Inflammatory macrophage (primary cell): ENCODE data around the gene HSH2D.
"Not testable (repeated sequence)": the region's sequence is repeated elsewhere in the genome, so short reads cannot be mapped to it uniquely, and the experiment has no call there.

Experiments
- DNase-seq, 2 donors: peaks; one replicate each; pipeline ENCODE4 v3.0.0-alpha.2; 2020 to 2022

The HSH2D gene

GRCh38 chr19:16156904-16157303, 13.4 kb downstream of the HSH2D start:
- no peak for DNase-seq

DNA sequence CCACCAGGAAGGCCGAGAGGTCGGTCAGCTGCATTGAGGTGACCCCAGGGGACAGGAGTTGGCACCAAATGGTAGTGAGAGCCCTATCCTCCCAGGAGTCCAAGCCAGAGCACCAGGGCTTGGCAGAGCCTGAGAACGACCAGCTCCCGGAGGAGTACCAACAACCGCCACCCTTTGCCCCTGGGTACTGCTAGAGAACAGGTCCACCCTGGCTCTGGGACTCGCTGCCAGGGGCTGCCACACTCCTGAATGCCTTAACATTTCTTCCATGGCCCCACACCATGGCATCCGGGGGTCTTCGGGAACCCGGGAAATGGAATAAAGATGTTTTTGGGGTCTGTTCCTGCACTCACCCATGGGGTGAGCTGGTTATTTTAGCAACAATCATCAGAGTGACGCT, 14.1 kb downstream of the HSH2D start:
- no peak for DNase-seq

DNA sequence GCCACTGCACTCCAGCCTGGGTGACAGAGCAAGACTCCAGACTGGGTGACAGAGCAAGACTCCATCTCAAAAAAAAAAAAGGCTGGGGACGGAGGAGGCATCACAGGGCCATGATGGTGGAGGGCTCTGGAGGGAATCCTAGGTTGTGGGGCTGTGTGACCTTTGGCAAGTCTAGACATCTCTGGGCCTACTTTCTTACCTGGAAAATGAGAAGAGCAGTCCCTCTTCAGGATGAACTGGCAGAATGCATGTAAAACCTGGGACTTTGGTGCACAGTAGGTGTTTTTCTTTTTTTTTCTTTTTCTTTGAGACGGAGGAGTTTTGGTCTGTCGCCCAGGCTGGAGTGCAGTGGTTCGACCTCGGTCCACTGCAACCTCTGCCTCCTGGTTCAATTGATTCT, 16.2 kb downstream of the HSH2D start:
- no peak for DNase-seq

GRCh38 chr19:16160445-16160942, 17.0 kb downstream of the HSH2D start:
- no peak for DNase-seq

DNA sequence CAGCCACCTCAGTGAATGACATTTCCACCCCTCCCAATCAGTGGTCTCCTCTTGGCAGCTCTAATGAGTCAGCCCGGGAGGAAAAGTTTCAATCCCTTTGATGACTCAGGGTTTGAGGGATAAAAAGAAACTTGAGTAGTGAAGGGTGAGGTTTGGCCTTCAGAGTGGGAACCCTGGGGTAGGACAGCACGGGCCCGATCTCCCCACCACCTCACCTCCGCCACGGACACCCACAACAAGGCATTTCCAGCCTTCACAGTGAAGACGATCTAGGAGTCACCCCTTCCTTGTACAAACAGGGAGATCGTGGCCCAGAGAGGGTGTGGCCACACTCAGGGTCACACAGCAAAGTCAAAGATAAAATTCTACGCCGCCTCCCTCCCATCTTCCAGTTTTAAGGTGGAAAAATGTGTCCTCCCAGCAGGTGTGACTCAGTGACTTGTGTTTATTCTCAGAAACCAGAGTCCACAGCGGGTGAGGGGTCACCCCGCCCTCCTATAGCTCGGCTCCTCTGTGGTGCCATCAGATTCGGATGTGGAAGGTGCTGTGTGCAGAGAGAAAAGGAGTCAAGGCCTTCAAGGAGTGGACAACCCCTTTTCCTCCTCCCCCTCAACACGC, 17.6 kb downstream of the HSH2D start:
- DNase-seq = no peak

DNA sequence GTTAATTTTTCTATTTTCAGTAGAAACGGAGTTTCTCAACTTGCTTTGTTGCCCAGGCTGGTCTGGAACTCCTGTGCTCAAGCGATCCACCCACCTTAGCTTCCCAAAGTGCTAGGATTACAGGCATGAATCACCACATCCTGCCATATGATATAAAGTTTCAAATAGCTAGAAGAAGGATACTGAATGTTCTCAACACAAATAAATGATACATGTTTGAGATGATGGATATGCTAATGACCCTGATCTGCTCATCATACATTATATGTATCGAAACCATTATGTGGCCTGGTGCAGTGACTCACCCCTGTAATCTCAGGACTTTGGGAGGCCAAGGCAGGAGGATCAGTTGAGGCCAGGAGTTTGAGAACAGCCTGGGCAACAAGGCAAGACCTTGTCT, 18.4 kb downstream of the HSH2D start:
- peak in 1 of 2 donors; percentile 39 for DNase-seq

DNA sequence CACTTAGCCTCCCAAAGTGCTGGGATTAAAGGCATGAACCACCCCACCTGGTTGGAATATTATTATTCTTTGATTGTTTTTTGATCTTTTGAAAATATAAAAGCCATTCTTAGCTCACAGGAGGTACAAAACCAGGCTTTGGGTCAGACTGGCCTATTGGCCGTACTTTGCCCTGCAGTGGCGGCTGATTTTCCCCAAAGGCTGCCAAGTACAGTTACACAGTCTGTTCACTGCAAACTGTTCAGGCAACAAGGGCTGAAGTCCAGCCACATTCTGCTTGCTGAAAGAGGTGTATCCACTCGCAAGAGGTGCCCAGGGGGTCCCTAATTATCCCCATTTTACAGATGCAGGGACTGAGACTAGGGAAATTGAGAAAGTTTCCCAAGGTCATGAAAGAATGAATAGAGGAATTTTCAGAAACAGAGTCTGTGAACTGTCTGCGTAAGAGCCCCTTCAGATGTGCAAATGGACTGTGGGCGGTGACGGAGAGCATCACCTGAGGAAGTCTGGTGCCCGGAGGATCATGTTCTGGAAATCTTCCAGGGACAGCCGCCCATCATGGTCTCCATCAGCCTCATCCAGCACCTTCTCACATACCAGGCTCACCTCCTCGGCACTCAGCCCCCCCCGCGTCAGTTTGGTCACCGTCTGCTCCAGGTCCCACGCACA, 20.9 kb downstream of the HSH2D start:
- DNase-seq = no peak

DNA sequence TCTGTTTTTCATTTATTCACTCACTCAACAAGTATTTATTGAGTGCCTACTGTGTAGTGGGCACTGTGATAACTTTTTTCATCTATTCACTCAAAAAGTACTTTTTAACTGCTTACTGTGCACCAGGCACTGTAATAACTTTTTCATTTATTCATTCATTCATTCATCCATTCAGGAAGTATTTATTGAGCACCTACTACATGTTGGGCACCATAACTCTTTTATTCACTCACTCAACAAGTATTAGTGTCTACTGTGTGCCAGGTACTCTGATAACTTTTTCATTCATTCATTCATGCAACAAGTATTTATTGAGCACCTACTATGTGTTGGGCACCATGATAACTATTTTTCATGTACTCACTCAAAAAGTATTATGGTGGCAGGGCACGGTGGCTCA, 22.9 kb downstream of the HSH2D start:
- DNase-seq = no peak

GRCh38 chr19:16167055-16167454, 23.6 kb downstream of the HSH2D start:
- DNase-seq = no peak

- peak; percentile 81 to 82 for DNase-seq
These were observed 25.1 kb downstream of the HSH2D start for GRCh38 chr19:16168465-16169081.

DNA sequence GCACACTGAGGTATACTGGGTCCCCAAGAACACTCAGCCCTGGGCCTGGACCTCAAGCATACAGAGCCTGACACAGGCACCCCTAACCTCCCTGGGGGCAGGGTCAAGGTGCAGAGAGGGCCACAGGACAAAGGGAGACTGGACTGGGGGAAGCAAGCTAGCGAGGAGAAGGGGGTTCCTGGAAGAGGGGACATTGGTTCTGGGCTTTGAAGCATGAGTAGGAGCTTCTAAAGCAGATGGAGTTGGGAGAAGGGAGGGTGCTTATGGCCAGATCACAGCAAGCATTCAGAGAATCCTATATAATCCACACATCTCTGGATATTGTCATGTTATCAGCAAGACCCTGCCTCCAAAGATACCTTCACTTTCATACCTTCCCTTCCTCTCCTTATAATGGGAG, 26.6 kb downstream of the HSH2D start:
- no peak for DNase-seq

GRCh38 chr19:16175954-16176353, 32.5 kb downstream of the HSH2D start:
- DNase-seq = no peak

- not testable (repeated sequence) for DNase-seq
These were observed 35.4 kb downstream of the HSH2D start for GRCh38 chr19:16178866-16179265.

DNA sequence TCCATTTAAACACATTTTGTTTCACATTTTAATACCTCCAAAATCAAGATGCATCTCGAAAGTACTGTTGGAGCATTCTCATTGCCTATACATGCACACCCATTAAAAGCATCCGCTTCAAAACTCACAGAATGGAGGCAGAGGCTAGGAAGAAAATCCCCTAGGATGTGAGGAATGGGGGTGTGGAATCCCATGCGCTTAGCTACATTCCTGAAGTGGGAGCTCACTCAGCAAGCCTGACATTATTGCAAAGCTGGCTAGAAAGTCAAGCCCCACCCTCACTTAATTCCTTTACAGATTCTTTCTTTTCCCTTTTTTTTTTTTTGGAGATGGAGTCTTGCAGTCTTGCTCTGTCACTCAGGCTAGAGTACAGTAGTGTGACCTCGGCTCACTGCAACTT, 37.1 kb downstream of the HSH2D start:
- DNase-seq = no peak

DNA sequence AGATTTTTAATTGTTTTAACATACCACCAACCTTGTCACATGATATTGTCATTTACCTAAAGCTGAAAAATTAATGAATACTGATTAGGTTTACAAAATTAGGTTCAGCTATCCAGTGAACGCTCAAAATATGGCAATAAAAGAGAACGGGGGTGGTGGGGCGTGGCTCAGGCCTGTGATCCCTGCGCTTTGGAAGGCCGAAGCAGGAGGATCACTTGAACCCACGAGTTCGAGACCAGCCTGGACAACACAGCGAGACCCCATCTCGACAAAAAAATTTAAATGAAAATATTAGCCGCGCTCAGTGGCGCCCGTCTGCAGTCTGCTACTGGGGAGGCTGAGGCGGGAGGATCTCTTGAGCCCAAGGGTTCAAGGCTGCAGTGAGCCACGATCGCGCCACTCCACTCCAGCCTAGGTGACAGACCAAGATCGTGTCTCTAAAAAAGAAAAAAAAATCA, 41.2 kb downstream of the HSH2D start:
- no peak for DNase-seq

DNA sequence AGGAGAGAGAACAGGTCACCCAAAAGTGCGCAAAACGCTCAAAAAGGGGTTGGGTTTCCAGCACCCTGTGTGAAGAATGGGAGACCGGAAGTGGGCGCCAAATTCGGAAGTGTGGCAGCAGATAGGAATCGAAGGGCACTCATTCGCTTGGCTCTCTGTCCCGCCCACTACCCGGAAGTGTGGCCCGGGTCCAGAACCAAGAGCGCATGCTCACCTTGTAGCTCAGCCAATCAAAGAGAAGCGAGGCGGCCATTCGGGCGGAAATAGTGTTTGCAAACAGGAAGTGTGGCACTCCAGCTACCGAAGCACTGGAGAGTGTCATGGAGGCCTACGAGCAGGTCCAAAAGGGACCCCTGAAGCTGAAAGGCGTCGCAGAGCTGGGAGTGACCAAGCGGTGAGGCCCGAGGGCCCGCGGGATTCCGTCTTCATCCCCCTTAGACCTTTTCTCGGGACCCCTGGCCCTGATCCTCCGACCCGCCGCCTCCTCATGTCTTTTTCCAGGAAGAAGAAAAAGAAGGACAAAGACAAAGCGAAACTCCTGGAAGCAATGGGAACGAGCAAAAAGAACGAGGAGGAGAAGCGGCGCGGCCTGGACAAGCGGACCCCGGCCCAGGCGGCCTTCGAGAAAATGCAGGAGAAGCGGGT, 41.8 kb downstream of the HSH2D start, which contains the start of gene FAM32A:
Gene FAM32A, plus strand, starts transcription at position 288 of the 645 bp plus-strand sequence. Its CDS starts 33 bp downstream, at position 321.
- DNase-seq = peak; percentile 100

DNA sequence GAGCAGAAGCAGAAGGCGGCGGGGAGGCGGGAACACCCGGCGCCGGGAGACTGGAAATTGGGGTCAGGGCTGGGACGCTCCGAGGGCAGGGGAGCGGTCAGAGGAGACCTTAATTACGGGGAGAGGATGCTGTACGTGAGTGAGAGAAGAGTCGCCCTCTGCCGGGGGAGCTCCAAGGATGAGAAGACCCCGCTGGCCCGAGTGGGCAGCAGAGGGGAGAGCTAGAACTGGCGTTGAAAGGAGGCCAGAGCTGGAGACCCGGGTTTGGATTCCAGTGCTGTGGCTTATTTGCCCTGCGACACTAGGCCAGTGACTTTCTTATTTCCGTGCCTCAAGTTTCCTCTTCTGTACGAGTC, 42.3 kb downstream of the HSH2D start:
- DNase-seq = peak; percentile 30 to 46

DNA sequence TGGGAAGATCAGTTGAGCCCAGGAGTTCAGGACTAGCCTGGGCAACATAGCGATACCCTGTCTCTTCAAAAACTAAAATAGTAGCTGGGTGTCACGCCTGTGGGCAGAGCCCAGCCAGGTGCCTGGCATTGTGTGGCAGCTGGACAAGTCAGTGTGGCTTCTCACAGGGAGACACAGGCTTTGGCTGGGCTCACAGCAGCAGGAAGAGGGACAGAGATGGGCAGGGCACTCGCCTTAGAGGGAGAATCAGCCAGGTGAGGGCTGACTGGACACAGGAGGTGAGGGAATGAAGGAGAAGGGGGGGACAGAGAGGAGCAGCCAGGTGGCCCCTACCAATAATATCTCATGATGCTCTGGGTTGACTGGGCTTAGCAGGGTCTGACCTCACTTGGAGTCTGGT, 45.0 kb downstream of the HSH2D start:
- no peak for DNase-seq

DNA sequence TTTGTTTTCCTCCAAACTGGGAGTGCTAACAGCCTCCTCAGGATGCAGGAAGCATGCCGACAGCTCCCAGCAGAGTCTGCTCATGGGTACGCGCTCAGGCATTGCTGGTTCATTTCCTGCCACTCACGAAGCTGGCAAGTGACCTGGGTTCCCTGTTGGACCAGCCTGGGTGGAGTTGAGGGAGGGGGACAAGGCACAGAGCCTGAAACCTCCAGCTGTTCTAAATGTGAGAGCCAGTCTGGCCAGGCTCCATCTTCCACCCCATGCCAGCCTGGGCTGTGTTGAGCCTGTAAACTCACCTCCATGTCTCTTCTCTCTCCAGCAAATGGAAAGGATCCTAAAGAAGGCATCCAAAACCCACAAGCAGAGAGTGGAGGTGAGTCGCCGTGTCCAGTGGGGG, 46.7 kb downstream of the HSH2D start:
- no peak for DNase-seq

DNA sequence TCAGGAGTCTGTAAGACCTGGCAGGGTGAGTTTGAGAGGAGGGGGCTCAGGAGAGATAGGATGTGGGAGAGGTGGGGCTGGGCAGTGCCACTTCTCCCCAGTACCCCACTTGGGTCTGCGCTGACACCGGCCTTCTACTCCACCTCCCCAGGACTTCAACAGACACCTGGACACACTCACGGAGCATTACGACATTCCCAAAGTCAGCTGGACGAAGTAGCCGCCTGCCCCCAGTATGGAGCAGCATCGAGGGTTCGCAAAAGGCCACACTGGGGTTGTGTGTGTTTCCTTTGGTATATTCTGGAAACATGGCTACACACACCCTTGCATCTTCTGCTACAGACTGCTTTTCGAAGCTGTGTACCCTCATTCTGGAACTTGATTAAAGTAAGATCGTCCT, 47.3 kb downstream of the HSH2D start:
- no peak for DNase-seq

DNA sequence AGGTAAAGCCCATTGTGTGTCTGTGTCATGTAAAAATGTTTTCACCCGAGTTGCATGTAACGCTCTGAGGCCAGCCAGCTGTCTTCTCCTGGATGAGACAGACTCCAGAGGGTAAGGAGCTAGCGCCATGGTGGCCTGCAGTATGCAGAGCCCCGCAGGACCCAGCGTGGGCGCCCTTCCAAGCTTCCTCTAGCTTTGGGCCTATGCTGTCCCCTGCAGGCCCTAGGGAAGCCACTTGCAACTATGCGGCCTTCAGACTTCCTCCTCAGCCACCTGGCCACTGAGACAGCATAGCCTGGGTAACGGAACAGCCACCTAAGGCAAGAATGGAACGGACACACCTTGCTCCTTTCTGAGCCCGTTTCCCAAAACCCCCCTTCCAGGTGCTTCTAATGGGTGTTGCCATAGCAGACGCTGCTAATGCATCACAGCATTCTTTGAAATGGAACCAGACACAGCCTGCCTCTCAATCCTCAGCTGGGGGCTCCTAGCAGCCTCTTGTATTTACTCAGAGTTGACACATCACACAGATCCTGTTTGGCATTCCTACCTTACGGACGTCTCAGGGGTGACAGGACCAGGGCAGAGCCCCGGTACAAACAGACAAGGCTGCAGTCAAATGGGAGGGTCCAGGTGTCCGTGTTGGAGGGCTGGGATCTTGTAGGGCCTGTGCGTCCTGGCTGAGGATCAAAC, 47.9 kb downstream of the HSH2D start:
- no peak for DNase-seq

- no peak for DNase-seq
These were observed 50.0 kb downstream of the HSH2D start for GRCh38 chr19:16193466-16193865.

DNA sequence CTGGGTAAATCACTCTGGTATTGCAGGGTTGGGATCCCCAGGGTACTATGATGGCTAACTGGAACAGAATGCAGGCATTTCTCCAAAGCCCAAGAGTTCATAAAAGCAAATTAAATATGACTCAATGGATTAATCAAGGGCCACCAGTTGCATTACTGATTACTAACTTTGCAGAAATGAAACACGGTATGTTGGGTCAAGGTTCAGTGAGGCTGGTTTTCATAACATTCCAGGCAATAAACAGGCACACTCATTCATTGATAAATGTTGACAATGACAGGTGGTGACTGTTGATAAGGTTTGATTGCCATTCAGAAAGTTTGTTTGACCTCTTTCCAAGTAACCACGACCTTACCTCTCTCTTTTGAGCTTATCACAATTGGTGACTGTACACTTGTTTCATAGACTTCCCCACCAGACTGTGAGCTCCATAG, 53.7 kb downstream of the HSH2D start:
- DNase-seq = no peak
